Gastrocnemius medialis (tissue), 4 donors: Measurements from ENCODE around the gene C5. TPM values are rescaled to one million over a fixed set of nuclear protein-coding genes. Genes with fewer than 3 reads are reported as not detected.
"Not testable (repeated sequence)": the region's sequence is repeated elsewhere in the genome, so short reads cannot be mapped to it uniquely, and the experiment has no call there.

ENCODE experiments used
- ATAC-seq, 2 donors: fragments of 150-250 bp; one replicate each; pipeline ENCODE4 v1.9.1; 2016
- DNase-seq, 2 donors: peaks; one replicate each; pipeline ENCODE4 v3.0.0-alpha.2; 2019
- H3K27ac ChIP-seq, 4 donors: fragments of 200-600 bp; sonication (generic); 1 replicate in 1 of 4; 2 replicates in 3 of 4; pipeline ENCODE4 v1.5.1; 2016 to 2018; ENCODE audit warnings: mild to moderate bottlenecking in 2 of 4, moderate library complexity in 1 of 4
- H3K27me3 ChIP-seq, 3 donors: fragments of 200-600 bp; sonication (generic) in 2 of 3; 1 replicate in 1 of 3; 2 replicates in 2 of 3; pipeline versions ENCODE4 v1.5.1 to v1.6.0; 2016 to 2019; ENCODE audit warnings: mild to moderate bottlenecking in 1 of 3, moderate library complexity in 1 of 3
- H3K36me3 ChIP-seq, 2 donors: fragments of 200-600 bp; sonication (generic) in 1 of 2; one replicate each; pipeline ENCODE4 v1.5.1; 2017 to 2018
- H3K4me1 ChIP-seq, 2 donors: fragments of 200-600 bp; sonication (generic) in 1 of 2; one replicate each; pipeline ENCODE4 v1.5.1; 2016 to 2017; ENCODE audit warnings: mild to moderate bottlenecking in 2 of 2
- H3K4me3 ChIP-seq, 4 donors: fragments of 200-600 bp; sonication (generic) in 3 of 4; 1 replicate in 1 of 4; 2 replicates in 3 of 4; pipeline ENCODE4 v1.5.1; 2016 to 2019; ENCODE audit warnings: mild to moderate bottlenecking in 2 of 4
- H3K9me3 ChIP-seq, 3 donors: fragments of 200-600 bp; sonication (generic) in 2 of 3; 1 replicate in 1 of 3; 2 replicates in 2 of 3; pipeline ENCODE4 v1.5.1; 2016 to 2019
- POLR2A ChIP-seq, 2 donors: fragments of 450-650 bp; IDR thresholded peaks; one replicate each; pipeline ENCODE4 v1.6.1; 2017; ENCODE audit warnings: antibody characterized with exemption in 2 of 2, mild to moderate bottlenecking in 2 of 2, moderate library complexity in 2 of 2
- in situ Hi-C, 4 donors: fragments of 200-750 bp; cut with MboI; loops; one replicate each; pipeline versions ENCODE4 v1.15.0 to v1.8.0; 2017; ENCODE audit warnings: low sequenced_read_pairs in 4 of 4
- intact Hi-C: fragments of 100-400 bp; cut with DNase I; formaldehyde crosslinking; loops from one replicate; pipeline ENCODE4 v1.15.1; 2023; ENCODE audit warnings: low total_unique reads
- total RNA-seq, 4 donors: library from RNA; depleted of rRNA; stranded (reverse); fragments of >200 nt; gene quantifications; one replicate each; pipeline versions ENCODE4 v1.1.0 to v1.2.3, GENCODE V29; 2016
- TF ChIP-seq, protein P1 (sequence below), 5 experiments: fragments of 450-650 bp in 3 of 5; fragments of 200-600 bp in 2 of 5; sonication (generic) in 2 of 5; IDR thresholded peaks in 4 of 5; conservative IDR thresholded peaks in 1 of 5; 1 replicate in 4 of 5; 2 replicates in 1 of 5; pipeline ENCODE4 v1.5.1; 2016 to 2019; ENCODE audit warnings: antibody characterized with exemption in 5 of 5, mild to moderate bottlenecking in 3 of 5, moderate library complexity in 3 of 5

Gene C5
- total RNA-seq, 4 donors from 2014 or later, result 0.22 to 3.9 (median 1.8) TPM

- DNase-seq (no peak), ATAC-seq (no peak)
- in situ Hi-C loops (no loop called here), intact Hi-C loops (no loop called here)
- Histone ChIP-seq H3K4me1 (no peaks in the 10 kb centered on the region), H3K9me3 (no peaks in the 10 kb centered on the region), H3K27ac (no peak overlapping the region), H3K27me3 (no peaks in the 10 kb centered on the region), H3K4me3 (no peak overlapping the region), H3K36me3 (no peaks in the 10 kb centered on the region)
- TF ChIP-seq, protein P1, sequence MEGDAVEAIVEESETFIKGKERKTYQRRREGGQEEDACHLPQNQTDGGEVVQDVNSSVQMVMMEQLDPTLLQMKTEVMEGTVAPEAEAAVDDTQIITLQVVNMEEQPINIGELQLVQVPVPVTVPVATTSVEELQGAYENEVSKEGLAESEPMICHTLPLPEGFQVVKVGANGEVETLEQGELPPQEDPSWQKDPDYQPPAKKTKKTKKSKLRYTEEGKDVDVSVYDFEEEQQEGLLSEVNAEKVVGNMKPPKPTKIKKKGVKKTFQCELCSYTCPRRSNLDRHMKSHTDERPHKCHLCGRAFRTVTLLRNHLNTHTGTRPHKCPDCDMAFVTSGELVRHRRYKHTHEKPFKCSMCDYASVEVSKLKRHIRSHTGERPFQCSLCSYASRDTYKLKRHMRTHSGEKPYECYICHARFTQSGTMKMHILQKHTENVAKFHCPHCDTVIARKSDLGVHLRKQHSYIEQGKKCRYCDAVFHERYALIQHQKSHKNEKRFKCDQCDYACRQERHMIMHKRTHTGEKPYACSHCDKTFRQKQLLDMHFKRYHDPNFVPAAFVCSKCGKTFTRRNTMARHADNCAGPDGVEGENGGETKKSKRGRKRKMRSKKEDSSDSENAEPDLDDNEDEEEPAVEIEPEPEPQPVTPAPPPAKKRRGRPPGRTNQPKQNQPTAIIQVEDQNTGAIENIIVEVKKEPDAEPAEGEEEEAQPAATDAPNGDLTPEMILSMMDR (IDR thresholded peaks at IDR 0.05 in 4 of 5, conservative IDR thresholded peaks at IDR 0.05 in 1 of 5), result no peak
- no peak for TF ChIP-seq POLR2A (IDR thresholded peaks at IDR 0.05)
Observed at GRCh38 chr9:121048175-121048574, 1.9 kb downstream of the C5 start.

DNA sequence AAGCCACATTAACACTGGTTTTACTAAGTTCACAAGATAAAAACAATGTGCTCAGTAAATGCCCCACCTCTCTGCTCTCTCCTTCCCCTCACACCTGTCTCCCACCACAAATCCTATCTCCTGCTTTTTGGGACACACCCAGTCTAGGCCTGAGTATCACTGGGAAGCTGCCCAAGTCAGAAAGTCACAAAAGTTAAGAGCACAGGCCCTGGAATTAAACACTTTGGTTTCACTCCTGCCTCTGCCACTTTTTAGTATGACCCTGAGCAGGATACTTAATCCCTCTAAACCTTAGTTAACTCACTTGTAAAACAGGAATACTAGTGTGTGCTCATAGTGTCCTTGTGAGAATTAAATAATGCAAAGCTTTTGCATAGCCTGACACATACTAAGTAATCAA, 11.3 kb downstream of the C5 start:
- no peaks in the 10 kb centered on the region for H3K4me1 ChIP-seq

DNA sequence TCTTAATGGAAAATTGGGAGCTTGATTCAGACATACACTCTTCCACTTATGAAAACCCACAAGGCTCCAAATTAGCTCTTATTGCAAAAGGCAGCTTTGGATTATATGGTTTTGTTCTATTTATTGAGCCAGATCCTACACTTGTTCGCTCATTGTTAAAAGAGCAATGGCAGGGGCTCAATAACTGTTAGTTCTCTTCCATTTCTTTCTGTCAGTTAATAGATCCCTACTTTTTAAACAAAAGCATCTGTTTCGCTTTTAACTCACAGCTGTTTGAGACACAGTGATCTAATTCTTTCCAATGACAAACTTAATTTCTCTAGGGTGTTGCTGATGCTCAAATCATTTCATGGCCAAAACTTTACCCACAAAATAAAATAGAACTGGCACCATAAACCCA, 11.7 kb downstream of the C5 start:
- H3K9me3 ChIP-seq, result no peaks in the 10 kb centered on the region
- ATAC-seq (no peak), DNase-seq (no peak)
- in situ Hi-C loops (no loop called here), intact Hi-C loops (no loop called here)
- TF ChIP-seq, protein P1 (IDR thresholded peaks at IDR 0.05 in 4 of 5, conservative IDR thresholded peaks at IDR 0.05 in 1 of 5), result no peak
- no peak for TF ChIP-seq POLR2A (IDR thresholded peaks at IDR 0.05)
- H3K36me3 ChIP-seq, result no peaks in the 10 kb centered on the region
- H3K4me1 ChIP-seq, result no peaks in the 10 kb centered on the region
- no peak overlapping the region for H3K4me3 ChIP-seq
- no peaks in the 10 kb centered on the region for H3K27me3 ChIP-seq
- no peak overlapping the region for H3K27ac ChIP-seq

More for the DNA sequence above, 11.3 kb downstream of the C5 start:
- Histone ChIP-seq H3K4me3 (no peak overlapping the region), H3K9me3 (no peaks in the 10 kb centered on the region), H3K27ac (no peak overlapping the region), H3K27me3 (no peaks in the 10 kb centered on the region), H3K36me3 (no peaks in the 10 kb centered on the region)
- DNase-seq, result no peak
- in situ Hi-C loops, result no loop called here
- ATAC-seq, result no peak
- TF ChIP-seq POLR2A (IDR thresholded peaks at IDR 0.05), result no peak
- TF ChIP-seq, protein P1 (IDR thresholded peaks at IDR 0.05 in 4 of 5, conservative IDR thresholded peaks at IDR 0.05 in 1 of 5), result no peak
- intact Hi-C loops, result no loop called here

DNA sequence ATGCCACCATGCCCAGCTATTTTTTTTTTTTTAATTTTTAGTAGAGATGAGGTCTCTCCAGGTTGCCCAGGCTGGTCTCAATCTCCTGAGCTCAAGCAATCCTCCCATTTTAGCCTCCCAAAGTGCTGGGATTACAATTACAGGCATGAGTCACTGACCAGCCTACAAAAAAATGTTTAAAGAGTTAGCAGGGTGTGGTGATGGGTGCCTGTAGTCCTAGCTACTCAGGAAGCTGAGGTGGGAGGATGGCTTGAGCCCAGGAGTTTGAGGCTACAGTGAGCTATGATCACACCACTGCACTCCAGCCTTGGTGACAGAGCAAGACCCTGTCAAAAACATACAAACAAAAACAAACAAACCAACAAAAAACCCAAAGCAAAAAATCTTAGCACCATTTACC, 14.4 kb downstream of the C5 start:
- DNase-seq, H3K36me3 ChIP-seq, in situ Hi-C loops, H3K4me1 ChIP-seq, intact Hi-C loops, H3K27me3 ChIP-seq, H3K27ac ChIP-seq, ATAC-seq, H3K4me3 ChIP-seq, H3K9me3 ChIP-seq: not testable (repeated sequence)

- H3K27ac ChIP-seq, result no peak overlapping the region
- no peak for ATAC-seq
- TF ChIP-seq, protein P1 (IDR thresholded peaks at IDR 0.05 in 4 of 5, conservative IDR thresholded peaks at IDR 0.05 in 1 of 5), result no peak
- no peak for TF ChIP-seq POLR2A (IDR thresholded peaks at IDR 0.05)
- no peak for DNase-seq
- H3K27me3 ChIP-seq, result no peaks in the 10 kb centered on the region
- H3K36me3 ChIP-seq, result no peaks in the 10 kb centered on the region
- intact Hi-C loops, result no loop called here
- H3K4me1 ChIP-seq, result no peaks in the 10 kb centered on the region
- H3K9me3 ChIP-seq, result no peaks in the 10 kb centered on the region
- no peak overlapping the region for H3K4me3 ChIP-seq
- in situ Hi-C loops, result no loop called here
Observed at GRCh38 chr9:121034529-121034928, 15.5 kb downstream of the C5 start.
